ENCODE results near the gene IL17C.

Gene IL17C

DNA sequence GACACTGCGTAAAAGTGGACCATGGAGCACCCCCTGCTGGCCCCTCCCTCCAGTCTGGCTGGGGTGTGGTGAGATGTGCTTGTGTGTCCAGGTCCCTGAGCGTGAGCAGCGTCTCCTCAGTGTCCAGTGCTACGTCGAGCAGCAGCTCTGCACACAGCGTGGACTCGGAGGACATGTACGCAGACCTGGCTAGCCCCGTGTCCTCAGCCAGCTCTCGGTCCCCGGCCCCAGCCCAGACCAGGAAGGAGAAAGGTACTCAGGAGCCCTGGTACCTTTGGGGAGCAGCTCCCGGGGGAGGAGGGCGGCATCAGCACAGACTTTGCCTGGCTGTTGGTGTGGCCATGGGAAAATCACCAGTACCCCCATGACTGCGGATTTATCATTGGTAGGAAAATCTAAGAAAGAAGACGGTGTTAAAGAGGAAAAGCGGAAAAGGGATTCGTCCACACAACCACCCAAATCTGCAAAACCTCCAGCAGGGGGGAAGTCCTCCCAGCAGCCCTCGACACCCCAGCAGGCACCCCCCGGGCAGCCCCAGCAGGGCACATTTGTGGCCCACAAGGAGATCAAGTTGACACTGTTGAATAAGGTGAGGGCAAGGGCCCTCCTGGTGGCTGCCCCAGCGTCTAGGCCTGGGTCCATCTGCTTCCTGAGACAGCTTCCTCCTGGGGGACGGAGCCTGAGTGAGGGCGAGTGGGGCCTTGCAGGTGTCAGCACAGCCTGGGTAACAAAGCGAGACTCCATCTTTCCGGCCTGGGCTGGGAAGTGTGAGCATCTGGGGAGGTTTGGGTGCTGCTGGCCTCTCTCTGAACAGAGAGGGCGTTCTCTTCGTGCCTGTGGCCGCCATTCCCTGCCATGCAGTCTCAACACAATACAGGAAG is 10.6 kb upstream of the IL17C start:
- Histone ChIP-seq H3K4me3 (ENCODE audit: low read depth, low read length) (no peak overlapping the region), H3K27me3 (replicated peaks) (no peaks in the 10 kb centered on the region), H3K27ac (no peak overlapping the region), H3K36me3 (replicated peaks) (peaks cover 73% of the 10 kb centered on the region)
- in situ Hi-C loops (cut with HindIII; ENCODE audit: low pct_ligation_motif_present, low sequenced_read_pairs): no loop called here
- no peak for TF ChIP-seq CTCF (IDR thresholded peaks at IDR 0.05; ENCODE audit: low read depth, low read length, missing control alignments)
- no peak for DNase-seq

GRCh38 chr16:88628512-88628974 is 9.8 kb upstream of the IL17C start:
- in situ Hi-C loops (cut with HindIII; ENCODE audit: low pct_ligation_motif_present, low sequenced_read_pairs): no loop called here
- H3K4me3 ChIP-seq (ENCODE audit: low read depth, low read length): no peak overlapping the region
- H3K36me3 ChIP-seq (replicated peaks): peaks cover 66% of the 10 kb centered on the region
- H3K27me3 ChIP-seq (replicated peaks): no peaks in the 10 kb centered on the region
- peak; percentile 66 for TF ChIP-seq CTCF (IDR thresholded peaks at IDR 0.05; ENCODE audit: low read depth, low read length, missing control alignments)
- DNase-seq: no peak
- no peak overlapping the region for H3K27ac ChIP-seq

GRCh38 chr16:88629835-88630234 is 8.5 kb upstream of the IL17C start:
- in situ Hi-C loops (cut with HindIII; ENCODE audit: low pct_ligation_motif_present, low sequenced_read_pairs): no loop called here
- Histone ChIP-seq H3K27me3 (replicated peaks) (no peaks in the 10 kb centered on the region), H3K27ac (no peak overlapping the region), H3K36me3 (replicated peaks) (peaks cover 54% of the 10 kb centered on the region), H3K4me3 (ENCODE audit: low read depth, low read length) (no peak overlapping the region)
- no peak for DNase-seq
- TF ChIP-seq CTCF (IDR thresholded peaks at IDR 0.05; ENCODE audit: low read depth, low read length, missing control alignments): no peak

GRCh38 chr16:88630433-88630832 is 7.9 kb upstream of the IL17C start:
- no peak for DNase-seq
- no peak for TF ChIP-seq CTCF (IDR thresholded peaks at IDR 0.05; ENCODE audit: low read depth, low read length, missing control alignments)
- H3K27ac ChIP-seq: no peak overlapping the region
- in situ Hi-C loops (cut with HindIII; ENCODE audit: low pct_ligation_motif_present, low sequenced_read_pairs): no loop called here
- peaks cover 48% of the 10 kb centered on the region for H3K36me3 ChIP-seq (replicated peaks)
- no peak overlapping the region for H3K4me3 ChIP-seq (ENCODE audit: low read depth, low read length)
- H3K27me3 ChIP-seq (replicated peaks): no peaks in the 10 kb centered on the region

- Histone ChIP-seq H3K27me3 (replicated peaks) (no peaks in the 10 kb centered on the region), H3K36me3 (replicated peaks) (peaks cover 46% of the 10 kb centered on the region), H3K4me3 (ENCODE audit: low read depth, low read length) (no peak overlapping the region), H3K27ac (no peak overlapping the region)
- no peak for DNase-seq
- no peak for TF ChIP-seq CTCF (IDR thresholded peaks at IDR 0.05; ENCODE audit: low read depth, low read length, missing control alignments)
- in situ Hi-C loops (cut with HindIII; ENCODE audit: low pct_ligation_motif_present, low sequenced_read_pairs): no loop called here
Measured at GRCh38 chr16:88630941-88631340, 7.4 kb upstream of the IL17C start.

Measured in brain microvascular endothelial cell (primary cell).